GM18873 (cell line): Measurements from ENCODE around the gene PAK5.

Source experiments
- ATAC-seq: cut with Tn5 transposase; IDR thresholded peaks from one replicate; pipeline ENCODE4 v1.9.1; 2021; ENCODE audit warnings: mild to moderate bottlenecking, moderate library complexity, moderate number of reproducible peaks; ENCODE audit not compliant: unreplicated experiment, low FRiP score

Gene PAK5

DNA sequence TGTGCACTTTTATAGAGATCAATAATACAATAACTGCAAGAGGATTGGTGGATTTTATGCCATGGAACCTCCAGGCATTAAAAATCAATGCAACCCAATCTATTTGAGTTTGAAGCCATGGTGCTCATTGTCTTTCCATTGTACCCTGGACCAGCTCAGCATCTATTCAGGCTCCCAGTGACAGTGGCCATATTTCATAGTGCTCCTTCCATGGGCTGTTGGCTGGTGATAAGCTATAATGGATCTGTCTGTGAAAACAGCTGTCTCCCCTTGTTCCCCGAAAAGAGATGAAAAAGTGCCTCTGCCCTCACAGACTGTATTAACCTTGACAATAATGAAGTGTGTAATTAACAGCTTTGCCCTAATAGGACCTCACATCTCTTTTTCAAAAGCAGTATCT lies 250.2 kb downstream of the PAK5 start:
- no peak for ATAC-seq

DNA sequence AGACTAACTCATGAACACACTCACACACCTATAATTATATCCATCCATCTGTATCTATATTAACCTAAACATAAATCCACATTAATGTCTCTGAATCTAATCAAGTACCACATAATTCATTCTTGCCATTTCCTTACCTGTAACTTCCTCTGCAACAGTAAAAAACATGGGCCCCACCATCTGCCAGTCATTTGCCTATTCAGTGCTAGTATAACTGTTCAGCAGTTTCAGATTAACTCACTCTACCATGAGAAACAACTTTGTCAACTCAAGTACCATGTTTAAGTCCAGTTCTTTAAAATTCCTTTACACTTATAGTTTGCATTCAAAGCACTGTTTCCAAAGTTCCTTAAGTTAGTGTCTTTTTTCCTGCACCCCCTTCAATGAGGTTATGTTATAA lies 255.7 kb downstream of the PAK5 start:
- ATAC-seq, result no peak

DNA sequence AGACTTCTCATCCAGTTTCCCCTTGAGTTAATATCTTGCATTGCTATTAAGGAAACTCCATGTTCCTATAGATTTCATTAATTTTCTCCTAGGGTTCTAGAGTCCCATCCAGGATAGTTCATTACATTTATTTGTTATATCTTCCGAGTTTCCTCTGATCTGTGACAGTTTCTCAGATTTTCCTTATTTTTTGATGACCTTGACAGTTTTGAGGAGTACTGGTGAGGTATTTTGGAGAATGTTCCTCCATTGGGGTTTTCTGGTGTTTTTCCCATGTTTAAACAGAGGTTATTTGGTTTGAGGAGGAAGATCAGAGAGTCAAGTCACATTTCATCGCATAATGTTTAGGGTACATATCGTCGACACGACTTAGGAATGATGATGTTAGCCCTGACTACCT lies 256.7 kb downstream of the PAK5 start:
- ATAC-seq, result no peak

DNA sequence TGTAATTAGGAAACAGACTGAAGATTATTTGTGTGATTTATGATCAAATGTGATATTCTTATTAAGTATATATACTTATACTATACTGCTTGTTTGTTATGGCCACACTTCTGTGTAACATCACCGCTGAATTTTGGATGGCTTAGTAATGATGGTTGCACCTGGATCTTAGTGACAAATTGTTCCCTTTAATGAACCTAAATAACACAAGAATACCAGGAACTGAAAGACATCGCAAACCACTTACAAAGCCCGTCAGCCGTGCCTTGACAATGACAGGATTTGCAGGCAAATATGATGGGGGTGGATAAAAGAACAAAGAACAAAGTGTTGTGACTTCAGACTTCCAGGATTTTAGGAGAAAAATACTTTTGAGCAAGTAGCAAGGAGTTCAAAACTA lies 257.4 kb downstream of the PAK5 start:
- no peak for ATAC-seq

DNA sequence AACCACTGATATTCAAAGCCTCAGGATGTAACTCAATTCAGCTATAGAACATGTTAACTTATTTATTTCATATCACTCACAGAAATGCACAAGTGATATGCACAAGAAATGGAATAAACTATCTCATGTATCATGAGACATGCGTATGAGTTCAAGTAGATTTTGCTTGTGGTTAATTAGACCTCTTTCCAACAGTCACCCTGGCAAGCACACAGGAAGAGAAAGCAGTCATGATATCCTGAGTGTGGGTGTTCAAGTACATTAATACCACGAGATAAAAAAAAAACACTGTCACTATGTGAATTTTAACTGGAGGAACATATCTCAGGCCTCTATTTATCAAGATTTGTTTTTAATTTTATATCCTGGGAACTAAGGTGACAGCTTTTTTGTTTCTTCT lies 260.3 kb downstream of the PAK5 start:
- ATAC-seq, result no peak

DNA sequence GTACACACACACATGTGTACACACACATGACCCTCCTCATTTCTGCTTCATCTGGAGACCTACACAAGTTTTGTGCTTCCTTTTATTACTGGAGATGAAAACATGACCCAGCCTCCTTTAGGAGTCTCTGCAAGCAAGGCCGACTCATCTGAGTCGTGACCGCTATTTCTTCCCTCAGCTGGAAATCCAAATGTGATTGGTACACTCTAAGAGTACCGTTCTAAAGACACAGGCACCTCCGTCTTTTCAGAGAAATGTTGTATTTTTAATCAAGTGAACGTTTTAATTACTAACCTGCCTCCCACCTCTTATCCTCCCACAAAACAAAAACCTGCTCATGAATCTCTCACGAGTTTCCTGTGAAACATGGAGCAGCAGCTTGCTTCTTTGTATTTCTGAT lies 261.5 kb downstream of the PAK5 start:
- no peak for ATAC-seq

DNA sequence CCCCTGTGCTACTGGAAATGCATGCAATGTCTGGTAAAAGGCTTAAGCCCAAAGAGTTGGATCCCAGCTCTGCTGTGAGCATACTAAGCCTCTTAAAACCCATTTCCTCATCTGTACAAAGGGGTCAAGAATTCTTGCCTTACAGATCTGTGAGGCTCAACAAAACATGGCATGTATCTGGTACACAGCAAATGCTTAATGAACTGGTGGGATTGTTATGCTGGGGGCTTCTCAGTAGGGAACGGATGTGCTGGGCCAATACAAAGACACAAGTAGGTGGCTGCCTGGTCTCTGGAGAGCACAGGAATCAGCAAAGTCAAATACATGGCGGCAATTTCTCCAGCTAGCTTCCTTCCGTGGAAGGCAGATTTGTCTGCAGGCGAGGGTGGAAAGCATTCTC lies 262.2 kb downstream of the PAK5 start:
- ATAC-seq, result no peak

DNA sequence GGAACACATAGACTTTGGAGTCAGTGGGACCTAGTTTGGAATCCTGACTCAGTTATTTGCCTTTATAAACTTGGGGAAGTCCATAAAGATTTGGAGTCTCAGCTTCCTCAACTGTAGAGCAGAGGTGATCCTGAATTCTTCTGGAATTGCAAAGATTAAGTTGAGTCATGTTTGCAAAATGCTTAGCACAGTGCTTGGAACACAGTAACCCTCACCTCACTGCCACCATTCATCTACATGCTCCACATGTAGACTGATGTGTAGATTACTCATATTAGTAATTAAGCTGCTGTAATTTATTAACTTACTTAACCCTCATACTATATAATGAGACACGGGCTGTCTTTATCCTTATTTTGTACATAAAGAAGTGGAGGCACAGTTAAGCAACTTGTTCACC lies 263.0 kb downstream of the PAK5 start:
- no peak for ATAC-seq

DNA sequence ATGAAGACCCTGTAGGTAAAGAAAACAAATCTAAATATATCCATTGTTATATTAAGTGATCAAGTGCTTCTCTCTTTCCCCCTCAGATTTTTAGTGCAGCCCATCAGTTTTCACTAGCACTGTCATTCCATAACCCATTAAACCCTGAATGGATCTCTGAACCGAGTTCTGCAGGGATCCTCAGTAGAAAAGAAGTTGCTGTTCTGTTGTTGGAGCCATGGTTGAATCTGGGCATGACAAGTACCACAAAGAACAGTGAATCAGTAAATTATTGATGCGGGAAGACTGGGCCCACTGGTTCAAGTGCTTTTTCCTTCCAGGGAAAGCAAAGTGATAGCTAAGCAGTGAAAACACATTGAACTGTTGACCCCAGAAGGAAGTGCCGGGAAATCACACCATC lies 264.1 kb downstream of the PAK5 start:
- no peak for ATAC-seq

DNA sequence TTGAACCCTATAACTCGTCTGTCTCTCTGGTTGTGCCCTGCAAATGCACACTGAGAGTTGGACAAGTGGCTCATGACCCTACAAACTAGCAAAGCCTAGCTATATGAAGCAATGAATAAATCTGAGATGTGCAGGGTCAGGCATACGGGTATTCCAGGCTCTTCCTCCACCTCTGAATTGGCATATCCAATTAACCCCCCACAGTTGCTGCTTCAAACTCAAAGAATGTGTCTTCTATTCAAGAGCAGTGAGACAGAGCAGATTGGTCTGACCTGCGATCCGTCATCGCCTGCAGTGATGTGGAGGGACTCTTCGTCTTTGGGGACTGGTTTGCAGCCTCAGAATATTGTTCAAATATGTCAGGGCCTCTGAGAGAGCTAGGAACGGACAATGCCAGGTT lies 264.7 kb downstream of the PAK5 start:
- ATAC-seq, result no peak

DNA sequence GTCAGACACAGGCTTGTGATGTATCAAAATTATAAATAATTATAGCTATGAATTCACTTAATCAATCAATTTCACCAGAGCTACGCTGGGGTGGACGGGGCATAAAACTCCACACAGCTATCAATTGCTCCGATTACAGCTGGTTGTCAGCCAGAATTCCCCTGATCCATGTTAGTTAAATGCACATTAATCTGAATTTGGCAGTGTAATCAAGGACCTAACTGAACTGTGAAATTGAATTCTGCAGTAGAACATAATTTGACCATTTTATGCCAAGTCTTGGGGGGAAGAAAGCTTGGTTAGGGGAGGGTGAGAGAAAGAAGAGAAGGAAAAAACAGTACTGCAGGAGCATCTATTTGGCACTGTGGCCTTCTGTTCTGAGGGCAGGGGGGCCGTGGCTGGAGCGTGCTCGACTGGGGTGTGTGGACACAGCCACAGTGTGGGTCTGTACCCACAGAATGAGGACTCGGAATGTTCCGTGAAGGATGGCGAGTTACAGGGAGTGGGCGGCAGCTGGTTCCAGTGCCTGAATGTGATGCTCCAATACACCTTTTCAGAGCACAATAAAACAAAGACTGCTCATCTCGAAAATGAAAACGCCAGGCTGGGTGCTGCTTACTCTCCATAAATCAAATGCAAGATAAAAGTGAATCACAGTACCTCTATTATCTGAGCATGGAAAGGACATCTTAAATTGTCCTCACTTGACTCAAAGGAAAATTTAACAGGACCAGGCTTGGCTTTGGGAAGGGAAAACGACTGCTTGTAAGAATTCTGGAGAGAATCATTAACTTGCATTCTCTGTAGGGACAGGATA lies 265.3 kb downstream of the PAK5 start:
- no peak for ATAC-seq

DNA sequence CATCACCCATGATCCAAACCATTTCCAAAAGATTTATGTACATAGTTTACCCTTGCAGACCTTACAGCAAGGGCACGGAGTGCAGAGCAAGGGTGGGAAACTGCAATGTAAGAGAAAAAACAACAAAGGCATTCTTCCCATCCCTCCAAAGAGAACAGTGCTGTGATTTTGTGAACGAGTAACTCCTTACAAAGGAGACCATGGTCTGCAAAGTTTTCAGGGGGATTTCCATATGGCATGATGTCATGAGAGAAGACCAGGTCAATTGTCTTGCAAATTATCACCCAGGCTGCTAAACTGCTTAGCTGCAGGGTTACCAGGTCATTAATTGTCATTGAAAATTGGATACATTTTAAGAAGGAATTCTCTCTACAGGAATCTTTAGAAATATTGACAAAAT lies 266.2 kb downstream of the PAK5 start:
- ATAC-seq, result no peak

DNA sequence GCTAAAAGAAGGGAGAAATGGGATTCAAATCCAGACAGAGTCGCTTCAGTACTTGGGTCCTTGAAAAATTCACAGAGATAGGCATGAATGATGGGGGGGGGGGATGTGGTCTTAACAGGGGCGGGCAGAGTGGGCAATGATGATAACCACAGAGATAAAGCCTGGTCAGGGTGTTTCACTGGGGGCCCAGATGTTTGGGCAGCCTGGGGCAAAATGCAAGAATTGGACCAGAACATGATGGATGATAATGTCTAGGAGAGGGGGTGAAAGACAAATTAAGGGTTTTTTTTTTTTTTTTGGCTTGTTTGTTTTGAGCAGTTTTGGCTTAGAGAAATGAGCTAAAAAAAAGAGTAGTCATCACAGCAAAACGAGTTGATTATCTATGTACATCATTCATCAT lies 267.1 kb downstream of the PAK5 start:
- ATAC-seq, result no peak

DNA sequence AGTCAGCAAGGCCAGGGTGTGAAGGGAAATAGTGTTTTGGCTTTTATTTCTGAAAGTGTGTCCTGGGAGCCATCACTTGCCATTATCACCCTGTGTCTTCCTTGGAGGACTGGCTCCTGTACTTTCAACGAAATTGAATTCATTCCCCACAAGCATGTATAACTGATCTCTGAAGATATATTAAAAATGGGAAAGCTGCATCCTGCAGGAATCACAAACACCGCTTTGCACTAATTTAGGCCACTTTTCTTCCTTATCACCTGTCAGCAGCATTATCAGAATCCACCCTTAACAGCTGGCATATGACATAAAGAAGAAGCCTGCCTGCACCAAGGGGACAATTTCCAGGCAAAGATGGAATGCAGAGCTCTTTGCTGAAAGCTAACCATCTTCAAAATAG lies 268.3 kb downstream of the PAK5 start:
- ATAC-seq, result no peak

DNA sequence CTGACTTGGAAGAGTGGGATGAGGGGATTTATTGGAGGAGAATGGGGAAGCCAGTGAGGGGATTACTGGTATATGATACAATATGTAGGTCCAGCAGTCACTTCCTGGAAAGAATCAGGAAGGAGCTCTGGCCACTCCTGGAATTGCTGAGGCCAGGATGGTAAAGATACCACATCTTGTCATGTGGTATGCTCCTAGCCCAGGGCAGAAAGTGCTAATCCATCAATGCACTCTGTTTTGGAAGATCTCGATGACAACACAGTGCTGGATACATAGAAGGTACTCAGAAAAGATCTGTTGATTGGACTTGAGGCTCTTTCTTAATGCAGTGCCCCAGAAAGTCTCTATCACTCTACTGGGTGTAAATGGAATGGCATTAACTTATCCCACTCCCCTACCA lies 271.9 kb downstream of the PAK5 start:
- no peak for ATAC-seq

DNA sequence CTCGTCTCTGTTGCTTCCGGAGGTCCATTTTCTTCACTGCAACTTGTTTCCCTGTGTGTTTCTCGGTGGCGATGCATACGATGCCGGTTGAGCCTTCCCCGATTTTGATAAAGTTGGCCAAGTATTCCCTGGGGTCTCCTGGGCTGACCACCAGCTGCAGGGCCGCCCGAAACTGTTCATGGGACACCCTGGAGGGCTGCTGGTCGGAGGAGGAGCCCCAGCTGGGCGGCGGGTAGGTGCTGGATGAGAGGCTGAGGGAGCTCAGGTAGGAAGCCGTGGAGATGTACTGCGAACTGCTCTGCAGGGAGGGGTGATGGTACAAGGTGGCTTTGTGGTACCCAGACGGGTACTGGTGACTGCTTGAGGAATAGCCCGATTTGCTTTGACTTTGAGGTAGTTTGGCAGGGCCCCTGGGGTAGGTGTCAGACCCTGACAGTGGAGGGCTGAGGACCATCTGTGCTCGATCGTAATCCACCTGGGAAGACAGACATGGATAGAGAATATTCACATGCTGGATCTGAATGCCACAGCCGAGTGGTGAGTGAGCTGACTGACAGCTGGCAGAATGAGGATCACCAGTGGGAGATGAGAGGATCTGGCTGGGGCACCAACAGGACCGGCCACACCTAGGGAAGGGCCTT lies 272.8 kb downstream of the PAK5 start:
- no peak for ATAC-seq

DNA sequence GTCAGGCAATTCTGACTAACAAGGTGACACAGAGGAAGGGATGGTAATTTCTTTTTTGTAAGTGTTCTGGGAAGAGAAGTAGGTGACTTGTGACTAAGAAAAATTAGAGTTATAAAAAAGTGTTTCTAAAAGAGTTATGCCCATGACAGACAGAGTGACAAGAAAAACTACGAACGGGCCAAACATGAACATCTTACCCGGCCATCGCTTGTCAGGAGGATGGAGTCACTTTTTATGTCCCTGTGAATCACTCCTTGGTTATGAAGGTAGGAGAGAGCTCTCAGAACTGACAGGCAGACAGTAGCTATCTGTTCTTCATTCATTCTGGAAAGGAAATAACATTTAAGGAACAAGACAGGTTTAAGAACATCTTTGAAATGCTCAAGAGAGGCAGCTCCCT lies 281.5 kb downstream of the PAK5 start:
- no peak for ATAC-seq

DNA sequence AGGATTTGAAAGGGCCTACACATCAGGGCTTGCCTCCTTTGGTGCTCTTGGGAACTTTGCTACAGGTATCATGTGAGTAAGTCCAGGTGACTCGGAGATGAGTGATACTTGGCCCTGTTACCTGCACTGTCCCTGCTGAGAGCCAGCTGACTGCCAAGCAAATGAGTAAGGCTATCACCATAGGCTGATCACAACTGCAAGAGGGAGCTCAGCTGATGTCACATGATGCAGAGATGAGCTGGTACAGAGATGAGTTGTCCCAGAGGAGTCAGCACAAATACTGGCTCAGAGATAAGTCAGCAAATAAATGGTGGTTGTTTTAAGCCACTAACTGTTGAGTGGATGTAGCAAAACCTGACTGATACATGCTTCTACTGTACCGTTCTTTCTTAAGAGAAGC lies 283.1 kb downstream of the PAK5 start:
- ATAC-seq, result no peak

DNA sequence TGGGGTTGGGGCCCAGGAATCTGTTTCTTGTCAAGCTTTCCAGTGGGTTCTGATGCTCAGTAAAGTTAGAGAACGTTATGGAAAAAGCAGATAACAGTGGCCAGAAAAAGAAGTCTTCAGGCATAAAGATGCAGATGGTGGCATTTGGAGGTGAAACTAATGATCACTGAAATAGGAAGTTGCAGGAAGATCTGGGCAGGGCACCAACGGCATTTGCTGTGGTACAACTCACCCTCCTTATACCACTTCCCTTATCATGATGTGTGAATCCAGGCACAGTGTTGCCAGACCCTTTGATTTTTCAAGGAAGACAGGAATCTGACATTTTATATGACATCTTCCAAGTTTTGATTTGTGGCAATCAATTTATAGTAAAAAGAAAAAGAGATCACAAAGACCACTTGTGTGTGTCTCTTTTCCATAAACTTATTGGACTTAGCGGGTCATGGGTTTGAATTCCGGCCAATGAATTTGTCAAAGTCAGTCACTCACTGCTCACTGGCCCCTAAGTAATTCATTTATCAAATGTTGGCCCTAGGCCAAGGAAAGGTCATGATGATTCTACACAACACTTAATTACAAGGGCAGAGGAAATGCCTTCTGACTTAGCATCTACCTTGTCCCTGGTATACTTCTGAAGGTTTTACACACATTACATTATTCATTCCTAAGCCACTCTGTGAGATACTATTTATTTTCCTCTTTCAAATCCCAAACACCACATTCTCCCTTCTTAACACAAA lies 286.9 kb downstream of the PAK5 start:
- no peak for ATAC-seq

DNA sequence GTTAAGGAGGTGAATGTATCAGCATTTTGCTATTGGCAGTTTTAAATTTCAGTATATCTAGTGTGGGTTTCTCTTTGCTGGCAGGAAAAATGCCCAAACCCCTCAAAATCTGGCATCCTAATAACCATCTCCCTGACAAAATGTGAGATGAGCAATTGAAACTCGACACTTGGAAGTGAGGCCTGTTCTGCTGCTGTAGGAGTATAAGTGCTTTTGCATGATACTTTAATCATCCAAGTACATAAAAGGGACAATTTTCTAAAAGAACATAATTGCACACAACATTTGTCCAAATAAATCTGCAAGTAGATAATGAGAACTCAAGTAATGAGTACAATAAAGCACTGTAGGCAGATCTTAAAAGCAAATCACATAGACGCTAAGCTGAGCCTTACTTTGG lies 288.0 kb downstream of the PAK5 start:
- ATAC-seq, result no peak

DNA sequence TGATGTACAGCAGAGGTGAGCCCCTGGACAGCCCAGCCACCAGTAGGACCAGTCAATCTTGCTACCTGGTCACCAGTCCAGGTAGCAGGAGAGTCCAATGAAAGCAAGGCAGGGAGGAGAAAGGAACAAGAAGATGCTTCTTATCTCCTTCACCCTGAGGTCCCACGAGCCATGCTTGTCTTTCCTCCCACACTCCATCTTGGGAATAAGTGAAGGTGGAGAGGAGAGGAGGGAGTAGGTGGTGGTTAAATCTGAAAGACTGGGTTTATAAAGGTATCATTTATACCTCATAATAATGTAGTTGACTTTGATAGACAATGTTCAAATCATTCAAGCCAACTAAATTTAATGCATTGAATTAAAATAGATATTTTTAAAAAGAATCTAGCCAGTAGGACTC lies 288.6 kb downstream of the PAK5 start:
- no peak for ATAC-seq

DNA sequence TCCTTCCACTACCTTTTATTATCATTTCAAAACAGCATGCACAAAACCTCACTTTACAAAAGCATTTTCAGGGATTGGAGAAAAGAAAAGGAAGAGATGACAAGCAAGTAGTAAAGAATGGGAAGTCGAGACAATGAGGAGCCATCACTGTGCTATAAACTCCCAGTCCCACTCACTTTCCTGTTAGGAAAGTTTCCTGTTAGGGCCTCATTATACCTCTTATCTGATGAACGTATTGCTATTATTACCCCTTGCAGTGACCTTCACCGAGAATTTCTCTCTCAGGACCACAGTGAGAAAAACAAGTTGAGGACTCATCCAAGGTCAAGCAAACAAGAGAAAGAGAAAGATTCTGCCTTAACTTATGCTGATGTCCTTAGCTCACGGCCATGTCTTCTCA lies 295.7 kb downstream of the PAK5 start:
- ATAC-seq, result no peak
